Breast epithelium (tissue), 3 donors: ENCODE results near the gene RPH3AL.

Experiments used
- POLR2A ChIP-seq: fragments of 450-650 bp; IDR thresholded peaks from one replicate; pipeline ENCODE4 v1.6.1; 2016; ENCODE audit warnings: antibody characterized with exemption, mild to moderate bottlenecking, moderate library complexity
- POLR2AphosphoS5 ChIP-seq, 3 donors: sonication (generic); formaldehyde crosslinking; IDR thresholded peaks; one replicate each; pipeline ENCODE4 v1.6.1; 2017; ENCODE audit warnings: antibody characterized with exemption in 3 of 3
- TF ChIP-seq, protein P1 (sequence below), 3 donors: fragments of 450-650 bp; IDR thresholded peaks; one replicate each; pipeline ENCODE4 v1.5.1; 2016 to 2017; ENCODE audit warnings: antibody characterized with exemption in 3 of 3, mild to moderate bottlenecking in 3 of 3, moderate library complexity in 3 of 3

DNA sequence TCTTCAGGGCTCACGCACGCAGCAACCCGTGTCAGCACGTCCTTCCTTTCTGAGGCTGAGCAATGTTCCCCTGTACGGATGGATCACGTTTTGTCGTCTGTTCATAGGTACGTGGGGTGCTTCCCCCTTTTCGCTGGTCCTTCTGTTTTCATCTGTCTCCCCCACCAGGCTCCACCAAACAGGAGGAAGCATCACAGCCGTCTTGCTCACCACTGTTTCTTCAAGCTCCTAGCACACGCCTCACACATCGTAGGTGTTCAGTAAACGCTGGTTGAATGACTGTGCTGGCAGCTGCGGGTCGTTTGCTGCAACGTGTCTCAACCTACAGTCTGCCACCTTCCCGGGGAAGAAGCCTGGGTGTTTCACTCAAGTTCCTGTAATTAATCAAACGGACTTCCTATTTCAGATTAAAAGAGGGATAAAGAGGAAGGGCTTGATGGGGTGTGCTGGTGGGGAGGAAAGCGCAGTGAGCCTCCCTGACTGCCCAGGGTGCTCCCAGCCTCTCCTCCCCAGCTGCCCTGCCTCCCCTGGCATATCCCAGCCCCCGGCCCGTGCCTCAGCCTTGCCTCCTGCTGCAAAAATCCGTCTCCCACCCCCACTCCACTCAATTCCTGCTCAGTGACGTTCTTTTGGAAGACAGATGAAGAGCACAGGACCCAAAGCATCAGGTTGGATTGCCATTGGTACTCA, 94.4 kb downstream of the RPH3AL start:
- TF ChIP-seq, protein P1, sequence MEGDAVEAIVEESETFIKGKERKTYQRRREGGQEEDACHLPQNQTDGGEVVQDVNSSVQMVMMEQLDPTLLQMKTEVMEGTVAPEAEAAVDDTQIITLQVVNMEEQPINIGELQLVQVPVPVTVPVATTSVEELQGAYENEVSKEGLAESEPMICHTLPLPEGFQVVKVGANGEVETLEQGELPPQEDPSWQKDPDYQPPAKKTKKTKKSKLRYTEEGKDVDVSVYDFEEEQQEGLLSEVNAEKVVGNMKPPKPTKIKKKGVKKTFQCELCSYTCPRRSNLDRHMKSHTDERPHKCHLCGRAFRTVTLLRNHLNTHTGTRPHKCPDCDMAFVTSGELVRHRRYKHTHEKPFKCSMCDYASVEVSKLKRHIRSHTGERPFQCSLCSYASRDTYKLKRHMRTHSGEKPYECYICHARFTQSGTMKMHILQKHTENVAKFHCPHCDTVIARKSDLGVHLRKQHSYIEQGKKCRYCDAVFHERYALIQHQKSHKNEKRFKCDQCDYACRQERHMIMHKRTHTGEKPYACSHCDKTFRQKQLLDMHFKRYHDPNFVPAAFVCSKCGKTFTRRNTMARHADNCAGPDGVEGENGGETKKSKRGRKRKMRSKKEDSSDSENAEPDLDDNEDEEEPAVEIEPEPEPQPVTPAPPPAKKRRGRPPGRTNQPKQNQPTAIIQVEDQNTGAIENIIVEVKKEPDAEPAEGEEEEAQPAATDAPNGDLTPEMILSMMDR (IDR thresholded peaks at IDR 0.05): no peak
- no peak for TF ChIP-seq POLR2AphosphoS5 (IDR thresholded peaks at IDR 0.05)
- TF ChIP-seq POLR2A: no peak
